HG03025 (cell line): ENCODE data around the gene UBXN1.
"Not testable (repeated sequence)": the region's sequence is repeated elsewhere in the genome, so short reads cannot be mapped to it uniquely, and the experiment has no call there.

ENCODE experiments used
- ATAC-seq: cut with Tn5 transposase; IDR thresholded peaks from one replicate; pipeline ENCODE4 v1.9.1; 2021; ENCODE audit warnings: mild to moderate bottlenecking, moderate library complexity; ENCODE audit not compliant: unreplicated experiment, low FRiP score

The UBXN1 gene

DNA sequence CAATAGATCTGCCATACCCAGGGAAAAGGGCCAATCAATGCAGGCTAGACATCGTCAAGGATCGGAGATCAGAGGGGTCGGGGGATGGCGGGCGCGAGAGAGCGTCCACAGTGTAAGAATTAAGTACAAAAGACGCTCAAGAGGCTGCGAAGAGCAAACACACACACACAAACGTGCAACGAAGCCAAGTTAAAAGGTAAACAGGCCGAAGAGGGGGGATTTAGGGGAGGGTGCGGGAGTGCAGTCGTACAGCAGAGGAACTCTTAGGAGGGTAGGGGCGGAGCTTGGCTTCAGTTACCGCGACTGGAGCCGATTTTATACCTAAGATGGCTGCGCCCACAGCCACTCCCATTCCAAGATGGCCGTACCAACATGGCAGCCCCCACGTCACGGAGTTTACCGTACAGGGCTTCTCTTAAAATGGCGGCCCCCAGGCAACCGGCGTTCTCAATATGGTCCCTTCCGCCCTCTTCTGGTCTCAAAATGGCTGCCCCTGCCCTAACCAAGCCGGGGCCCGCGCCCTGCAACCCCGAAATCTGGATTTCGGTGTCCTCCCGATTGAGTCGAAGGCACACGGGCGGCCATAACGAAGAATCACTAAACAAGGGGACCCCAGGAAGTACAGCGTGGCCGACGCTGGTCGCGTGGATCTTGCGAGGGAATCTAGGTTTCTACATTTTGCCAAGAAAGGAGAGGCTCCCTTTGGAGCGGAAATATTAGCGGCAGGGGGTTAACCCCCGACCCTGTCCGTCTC, 30.6 kb upstream of the UBXN1 start:
- peak; percentile 63 for ATAC-seq

DNA sequence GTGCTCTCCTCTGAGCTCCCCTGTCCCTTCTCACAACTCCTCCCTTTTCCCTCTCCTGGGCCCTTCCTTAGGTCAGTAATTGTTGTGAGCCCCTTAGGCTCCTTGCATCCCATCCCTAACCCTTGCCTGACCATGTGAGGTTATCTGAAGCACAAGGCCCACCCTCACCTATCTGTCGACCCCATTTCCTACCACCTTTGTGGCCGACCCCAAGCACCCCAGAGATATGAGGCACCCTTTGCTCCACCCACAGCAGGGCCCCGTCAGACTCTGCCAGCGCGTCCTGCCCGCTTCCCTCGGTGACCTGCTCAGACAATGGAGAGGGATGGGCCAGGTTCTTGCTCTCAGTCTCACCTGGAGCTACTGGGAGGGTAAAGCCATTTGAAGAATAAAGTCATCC, 29.9 kb upstream of the UBXN1 start:
- ATAC-seq, result no peak

DNA sequence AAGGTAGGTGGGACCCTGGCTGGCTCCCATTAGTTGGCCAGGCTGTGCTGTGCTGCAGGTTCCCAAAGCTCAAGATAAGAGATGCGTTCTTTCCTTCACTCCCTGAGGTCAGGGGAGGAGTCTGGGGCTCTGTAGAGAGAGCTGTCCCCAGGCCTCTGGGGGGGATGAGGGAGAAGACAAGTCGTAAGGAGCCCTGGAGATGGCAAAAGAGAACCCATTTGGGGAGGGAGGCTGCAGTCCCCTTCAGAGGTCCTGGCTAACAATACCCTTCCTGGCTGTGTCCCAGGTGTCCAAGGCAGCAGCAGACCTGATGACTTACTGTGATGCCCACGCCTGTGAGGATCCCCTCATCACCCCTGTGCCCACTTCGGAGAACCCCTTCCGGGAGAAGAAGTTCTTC, 29.5 kb upstream of the UBXN1 start:
- ATAC-seq, result no peak

DNA sequence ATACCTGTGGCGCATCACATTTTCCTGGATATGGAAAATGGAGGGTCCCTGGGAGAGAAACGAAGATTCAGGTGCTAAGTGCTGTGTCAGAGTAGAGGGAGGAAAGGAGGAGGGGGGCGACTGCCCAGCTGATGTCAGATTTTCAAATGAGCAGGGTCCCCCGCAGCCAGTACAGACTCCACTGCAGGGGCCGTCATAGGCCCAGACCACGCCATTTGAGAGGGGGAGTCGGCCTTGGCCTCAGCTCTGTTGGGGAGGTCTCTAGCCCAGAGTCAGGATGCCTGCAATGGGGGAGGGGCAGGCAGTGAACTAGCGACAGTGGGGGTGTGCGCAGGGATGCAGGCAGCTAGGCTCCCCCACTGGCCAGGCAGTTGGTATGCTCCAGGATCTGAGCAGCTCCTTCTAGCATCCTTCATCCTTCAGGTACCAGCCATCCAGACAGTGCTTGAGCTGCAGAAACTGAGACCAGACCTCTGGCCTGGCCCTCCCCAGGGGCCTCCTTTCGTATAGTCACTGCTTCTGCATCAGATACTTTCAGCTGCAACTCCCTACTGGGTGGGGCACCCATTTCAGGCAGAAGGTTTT, 28.5 kb upstream of the UBXN1 start, which contains the start of the genes BSCL2 and GNG3:
TSS of gene BSCL2 (minus strand) at position 148 of the 585 bp plus-strand sequence. CDS start 229 bp downstream, outside the sequence.
TSS of gene GNG3 (plus strand) at position 400 of the 585 bp plus-strand sequence. CDS start 620 bp downstream, outside the sequence.
- ATAC-seq, result no peak

DNA sequence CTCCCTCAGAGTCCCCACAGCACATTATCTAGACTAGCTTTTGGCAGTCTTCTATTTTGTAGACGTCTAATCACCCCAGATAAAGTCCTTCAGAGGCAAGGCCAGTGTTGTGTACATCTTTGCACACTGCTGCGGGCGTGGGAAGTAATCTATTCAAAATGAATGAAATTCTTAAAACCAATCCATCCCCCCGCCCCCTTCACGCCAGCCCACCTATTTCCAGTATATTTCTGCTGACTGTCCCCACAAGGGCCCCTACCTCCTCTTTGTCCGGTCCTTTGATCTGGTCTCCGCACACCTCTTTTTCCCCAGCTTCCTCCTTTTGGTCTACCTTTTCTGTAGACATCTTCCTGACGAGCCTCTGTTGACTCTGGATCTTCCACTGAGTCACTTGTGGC, 28.0 kb upstream of the UBXN1 start:
- ATAC-seq, result no peak

DNA sequence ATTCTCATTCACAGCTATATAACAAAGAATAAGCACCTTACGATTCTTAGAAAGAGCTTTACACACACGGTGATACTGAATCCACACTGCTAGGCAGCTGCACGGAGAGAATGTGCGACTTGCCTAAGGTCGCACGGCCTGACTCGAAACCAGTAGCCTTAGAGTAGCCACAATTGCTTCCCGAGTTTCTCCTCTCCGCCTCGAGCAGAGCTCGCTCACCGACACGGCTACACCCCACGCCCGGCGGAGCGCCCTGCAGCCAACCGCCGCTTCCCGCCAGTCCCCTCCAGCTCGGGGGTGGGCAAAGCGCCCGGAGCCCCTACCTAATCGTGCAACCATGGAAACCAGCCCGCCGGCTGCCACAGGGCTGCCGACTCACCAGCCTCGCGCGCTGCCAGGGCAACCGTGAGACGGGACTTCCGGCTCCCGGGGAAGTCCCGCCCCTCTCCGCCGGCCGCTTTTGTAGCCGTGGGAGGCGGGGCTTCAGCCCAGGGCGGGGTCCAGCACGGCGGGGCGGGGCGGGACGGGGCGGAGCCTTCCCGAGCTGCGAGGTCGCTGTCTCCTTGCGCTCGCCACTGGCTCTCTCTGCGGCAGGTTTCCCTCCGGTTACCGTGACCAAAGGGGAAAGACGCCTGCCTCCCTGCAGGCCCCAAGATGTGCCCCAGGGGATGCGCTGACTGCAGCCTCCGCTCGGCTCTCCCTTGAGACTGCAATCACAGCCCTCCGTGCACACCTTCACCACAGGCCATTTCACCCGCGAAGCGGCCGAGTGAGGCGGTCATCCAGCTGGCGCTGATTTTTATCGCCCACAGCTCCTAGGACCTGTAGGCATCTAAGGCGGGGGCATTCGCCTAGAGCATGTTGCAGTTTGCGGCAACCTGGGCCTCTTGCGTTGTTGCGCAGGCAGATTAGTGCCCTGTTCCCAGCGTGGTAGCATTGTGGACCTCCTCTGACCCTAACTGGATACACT, 27.3 kb upstream of the UBXN1 start:
- ATAC-seq, result peak; percentile 37

DNA sequence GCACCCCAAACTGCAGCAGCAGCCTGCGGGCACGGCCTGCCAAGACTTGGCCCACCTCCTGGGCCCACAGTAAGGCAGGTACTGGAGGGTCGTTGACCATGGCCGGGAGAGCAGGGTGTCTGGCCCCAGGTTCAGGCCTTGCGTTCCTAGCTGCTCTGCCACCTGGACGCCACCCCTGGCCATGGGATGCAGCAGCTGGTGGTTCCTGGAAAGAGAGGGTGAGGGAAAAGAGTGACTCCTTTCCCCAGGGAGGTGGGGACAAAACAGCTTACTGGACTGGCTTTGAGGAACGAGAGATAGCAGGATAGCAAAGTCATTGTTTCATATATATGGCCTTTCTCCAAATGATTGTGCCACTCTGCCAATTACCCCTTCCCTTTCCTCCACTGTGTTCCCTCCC, 26.5 kb upstream of the UBXN1 start:
- no peak for ATAC-seq

DNA sequence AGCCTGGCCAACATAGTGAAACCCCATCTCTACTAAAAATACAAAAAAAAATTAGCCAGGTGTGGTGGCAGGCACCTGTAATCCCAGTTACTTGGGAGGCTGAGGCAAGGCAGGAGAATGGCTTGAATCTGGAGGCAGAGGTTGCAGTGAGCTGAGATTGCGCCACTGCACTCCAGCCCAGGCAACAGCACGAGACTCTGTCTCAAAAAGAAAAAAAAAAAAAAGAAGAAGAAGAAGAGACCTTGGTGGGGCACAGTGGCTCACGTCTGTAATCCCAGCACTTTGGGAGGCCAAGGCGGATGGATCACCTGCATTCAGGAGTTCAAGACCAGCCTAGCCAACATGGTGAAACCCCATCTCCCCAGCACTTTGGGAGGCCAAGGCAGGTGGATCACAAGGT, 25.0 kb upstream of the UBXN1 start:
- ATAC-seq, result not testable (repeated sequence)

DNA sequence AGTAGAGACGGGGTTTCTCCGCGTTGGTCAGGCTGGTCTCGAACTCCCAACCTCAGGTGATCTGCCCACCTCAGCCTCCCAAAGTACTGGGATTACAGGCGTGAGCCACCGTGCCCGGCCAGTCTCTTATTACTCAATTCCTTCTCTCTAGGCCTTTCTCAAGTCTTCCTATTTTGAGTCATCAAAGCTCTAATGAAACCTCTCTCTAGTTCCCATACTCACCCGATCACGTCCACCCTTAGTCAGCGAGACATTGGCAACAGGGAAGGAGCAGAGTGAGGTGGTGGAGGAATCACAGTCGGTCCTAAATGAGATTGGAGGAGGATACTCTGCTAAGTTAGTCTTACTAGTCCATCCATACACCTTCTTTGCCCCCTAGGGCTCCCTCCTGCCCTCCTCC, 23.4 kb upstream of the UBXN1 start:
- ATAC-seq, result no peak

DNA sequence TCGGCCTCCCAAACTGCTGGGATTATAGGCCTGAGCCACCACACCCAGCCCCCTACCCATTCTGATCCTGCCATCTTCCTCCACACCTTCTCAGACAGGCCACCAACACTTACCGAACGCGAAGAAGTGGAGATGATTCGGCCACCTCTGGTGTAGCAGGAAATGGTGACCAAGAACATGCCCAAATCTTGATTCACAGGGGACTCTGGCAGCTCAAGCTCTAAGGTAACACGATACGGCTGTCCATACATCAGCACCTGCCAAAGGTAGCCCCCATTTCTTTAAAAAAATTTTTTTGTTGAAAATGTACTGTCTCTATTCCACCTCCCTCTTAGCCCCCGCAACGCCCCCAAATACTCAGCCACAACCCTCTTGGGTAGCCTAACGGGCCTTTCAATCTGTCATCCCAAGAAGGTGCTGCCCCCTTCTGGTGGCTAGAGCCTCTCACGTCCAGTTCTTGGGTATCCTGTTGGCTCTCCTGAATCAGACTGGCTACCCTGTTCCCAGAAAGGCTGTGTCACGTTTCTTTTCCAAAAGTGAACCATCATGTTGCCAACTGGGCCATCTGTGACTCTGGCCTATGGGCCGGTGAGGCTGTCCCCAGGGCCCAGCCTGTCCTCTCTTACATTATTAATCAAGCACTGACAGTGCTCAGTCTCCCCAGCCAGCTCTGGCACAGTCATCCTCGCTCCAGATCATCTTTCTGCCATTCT, 15.7 kb upstream of the UBXN1 start:
- ATAC-seq, result no peak

DNA sequence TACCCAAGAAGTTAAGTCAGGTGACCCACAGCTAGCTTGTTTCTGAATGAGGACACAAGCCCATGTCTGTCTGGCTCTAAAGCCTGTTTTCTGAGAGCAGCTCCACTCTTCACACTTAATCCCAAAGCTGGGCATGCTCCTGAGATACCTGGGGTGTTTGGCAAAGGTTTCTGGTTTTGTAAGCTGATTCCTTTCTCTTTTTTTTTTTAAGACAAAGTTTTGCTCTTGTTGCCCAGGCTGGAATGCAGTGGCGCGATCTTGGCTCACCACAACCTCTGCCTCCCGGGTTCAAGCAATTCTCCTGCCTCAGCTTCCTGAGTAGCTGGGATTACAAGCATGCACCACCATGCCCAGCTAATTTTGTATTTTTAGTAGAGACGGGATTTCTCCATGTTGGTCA, 14.8 kb upstream of the UBXN1 start:
- ATAC-seq, result not testable (repeated sequence)

DNA sequence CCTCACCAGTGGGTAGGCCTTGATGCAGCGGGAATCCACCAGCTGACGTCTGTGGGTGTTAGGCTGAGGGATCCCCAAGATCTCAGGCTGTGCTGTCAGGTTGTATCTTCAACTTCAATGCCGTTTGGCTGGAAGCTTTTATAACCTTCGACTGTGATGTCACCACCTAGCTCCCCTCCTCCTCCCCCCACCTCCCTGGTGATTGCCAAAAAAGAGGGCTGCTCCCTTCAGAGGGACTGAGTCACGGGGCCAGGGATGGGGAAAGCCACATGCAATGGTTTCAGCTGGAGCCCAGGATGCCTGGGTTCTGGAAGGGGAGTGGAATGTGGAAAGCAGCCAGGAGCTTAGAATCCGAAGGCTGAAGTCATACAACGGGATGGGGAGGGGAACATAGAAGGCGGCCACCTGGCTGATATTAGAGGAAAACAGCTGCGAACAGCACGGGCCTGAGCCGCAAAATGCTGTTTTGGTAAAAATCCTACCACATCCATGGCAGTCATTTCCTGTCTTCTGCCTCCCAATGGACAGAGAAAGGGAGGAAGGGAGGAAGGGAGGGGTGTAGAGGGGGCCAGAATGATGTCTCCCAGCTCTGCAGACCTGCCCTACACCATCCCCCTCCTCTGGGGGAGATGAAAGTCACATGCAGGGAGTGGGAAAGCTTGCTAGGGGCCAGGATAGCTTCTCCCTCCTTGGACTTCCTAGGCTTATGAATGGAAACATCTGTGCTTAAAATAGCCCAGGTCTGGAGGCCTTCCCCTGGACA, 10.7 kb upstream of the UBXN1 start, which contains the start of gene LRRN4CL:
TSS of gene LRRN4CL (minus strand) at position 110 of the 763 bp plus-strand sequence. CDS start 1,022 bp downstream, outside the sequence.
- ATAC-seq, result no peak

DNA sequence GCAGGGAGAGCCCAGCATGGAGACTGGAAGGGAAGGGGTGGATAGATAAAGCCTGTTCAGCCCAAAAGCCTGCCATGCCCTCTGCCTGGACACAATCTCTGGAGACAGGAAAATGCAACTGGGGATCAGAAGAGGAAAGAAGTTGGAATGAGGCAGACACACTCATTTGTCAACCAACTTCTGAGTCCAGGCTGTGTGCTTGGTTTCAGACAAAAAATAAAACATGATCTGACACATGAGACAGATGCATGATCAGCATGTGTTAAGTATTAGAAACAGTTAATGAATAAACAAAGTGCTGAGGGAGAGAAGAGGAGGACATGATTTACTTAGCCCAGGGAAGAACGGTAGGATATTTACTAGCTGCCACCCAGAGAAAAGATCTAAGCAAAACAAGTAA, 9.6 kb upstream of the UBXN1 start:
- no peak for ATAC-seq

DNA sequence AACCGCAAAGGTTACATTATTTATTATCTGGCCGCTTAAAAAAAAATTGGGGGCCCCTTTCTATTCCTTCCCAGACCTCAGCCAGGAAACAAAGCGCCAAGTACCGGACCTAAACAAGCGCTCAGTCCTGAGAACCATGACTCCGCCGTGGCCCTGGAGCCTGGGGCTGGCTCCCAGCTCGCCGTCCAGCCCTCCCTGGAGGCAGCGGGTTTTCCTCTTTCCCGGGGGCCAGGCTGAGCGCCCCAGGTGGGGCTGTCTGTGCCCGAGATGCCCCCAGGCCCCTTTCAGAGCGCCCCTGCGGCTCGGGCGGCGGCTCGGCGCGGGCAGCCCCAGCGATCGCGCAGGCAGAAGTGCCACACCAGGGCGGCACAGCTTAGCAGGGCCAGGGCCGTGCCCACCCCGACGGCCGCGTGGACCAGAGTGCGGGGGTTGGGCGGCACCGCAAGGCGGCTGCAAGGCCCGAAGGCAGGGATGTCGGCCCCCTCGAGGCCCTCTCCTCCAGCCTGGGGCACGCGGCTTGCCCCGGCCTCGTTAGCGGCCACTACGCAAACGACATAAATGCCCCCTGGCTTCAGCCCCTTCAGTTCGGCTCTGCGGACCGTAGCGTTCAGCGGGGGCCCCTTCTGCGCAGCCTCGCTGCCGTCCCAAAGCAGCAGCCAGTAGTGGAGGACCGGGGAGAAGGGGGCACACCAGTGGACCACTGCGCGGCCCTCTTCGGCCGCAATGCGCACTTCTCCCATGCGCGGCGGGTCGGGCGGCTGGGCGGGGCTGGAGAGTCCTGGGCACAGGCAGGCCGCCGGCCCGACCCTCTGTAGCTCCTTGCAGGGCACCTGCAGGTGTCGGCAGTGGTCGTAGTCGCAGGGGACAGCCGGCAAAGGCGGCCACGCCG, 8.9 kb upstream of the UBXN1 start:
- ATAC-seq, result no peak

DNA sequence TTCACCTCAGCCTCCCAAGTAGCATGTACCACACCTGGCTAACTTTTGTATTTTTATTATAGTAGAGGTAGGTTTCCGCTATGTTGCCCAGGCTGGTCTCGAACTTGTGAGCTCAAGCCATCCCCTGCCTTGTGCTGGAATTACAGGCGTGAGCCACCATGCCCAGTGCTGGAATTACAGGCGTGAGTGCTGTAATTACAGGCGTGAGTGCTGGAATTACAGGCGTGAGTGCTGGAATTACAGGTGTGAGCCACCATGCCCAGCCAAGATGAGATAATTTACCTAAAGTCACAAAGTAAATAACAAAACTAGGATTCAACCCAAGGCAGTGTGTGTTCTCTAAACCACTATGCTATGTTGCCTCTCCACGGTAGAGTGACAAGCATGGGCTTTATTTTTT, 3.6 kb upstream of the UBXN1 start:
- no peak for ATAC-seq

DNA sequence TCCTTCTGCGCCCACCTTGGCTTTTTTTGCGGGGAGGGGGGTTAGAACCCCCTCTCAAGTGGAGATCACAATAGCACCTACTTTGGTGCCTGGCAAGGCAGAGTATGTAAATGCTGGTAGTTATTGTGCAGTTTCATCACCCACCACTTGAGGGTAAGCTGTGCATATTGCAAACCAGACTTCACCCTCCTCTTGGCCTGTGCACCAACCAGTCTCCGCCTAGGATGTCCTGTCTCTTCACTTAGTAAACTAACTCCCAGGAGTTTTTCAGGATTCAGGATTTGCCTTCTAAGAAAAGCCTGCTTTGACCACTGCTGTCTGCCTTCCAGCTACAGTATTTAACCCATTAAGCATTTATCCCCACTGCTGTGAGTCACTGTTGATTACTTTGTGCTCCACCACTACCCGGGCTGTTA, 2.0 kb upstream of the UBXN1 start:
- no peak for ATAC-seq

DNA sequence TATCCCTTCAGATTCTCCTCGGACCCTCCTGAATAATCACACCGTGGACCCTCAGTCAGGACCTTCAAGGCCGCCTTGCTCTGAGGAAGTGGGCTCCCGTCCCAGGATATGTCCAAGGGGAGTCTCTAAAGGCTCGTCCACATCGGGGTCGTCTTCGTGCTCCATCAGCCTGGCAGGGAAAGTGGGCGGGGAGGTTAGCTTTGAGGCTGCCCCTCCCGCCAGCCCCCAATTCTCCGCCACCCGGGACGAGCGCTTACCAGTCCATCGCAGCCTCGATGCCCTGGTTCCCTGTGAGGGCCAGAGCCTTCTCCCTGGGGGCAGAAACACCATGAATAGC, 472 bp downstream of the UBXN1 start:
- no peak for ATAC-seq

DNA sequence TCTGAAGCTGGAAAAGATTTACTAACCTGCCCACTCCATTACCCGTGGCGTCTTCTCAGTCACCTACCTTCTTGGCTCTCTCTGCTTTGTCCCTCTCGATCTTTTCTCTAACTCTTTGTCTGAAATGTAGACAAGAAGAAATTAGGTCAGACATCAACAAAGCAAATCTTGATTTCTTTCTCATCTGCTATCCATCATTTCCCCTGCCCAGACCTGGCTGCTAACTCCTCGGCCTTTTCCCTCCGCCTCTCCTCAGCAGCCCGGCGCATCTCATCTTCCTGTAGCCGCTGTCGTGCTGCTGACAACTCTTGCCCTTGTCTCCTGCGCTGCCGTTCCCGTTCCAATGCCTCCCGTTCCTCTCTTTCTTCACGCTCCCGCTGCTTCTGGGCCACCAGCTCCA, 1.2 kb downstream of the UBXN1 start:
- no peak for ATAC-seq

DNA sequence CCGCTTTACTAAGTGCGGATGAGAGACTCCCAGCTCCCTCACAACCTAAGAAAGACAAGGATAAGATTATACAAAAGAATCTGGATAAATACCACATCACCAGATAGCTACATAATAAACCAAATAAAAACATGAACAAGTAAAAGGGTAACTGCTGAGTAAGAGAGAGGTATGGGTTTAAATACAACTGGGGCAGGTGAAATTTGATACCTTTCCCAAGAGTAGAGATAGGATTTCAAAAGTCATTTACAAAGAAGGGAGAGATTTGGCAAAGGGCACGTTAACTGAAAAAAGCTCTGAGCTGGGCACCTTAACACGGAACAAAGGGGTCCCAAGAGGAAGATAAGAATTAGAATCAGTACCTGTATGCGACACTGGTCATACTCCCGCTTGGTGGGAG, 1.7 kb downstream of the UBXN1 start:
- no peak for ATAC-seq
